ENCODE measurements around the gene DPH2. TPM values are rescaled to one million over a fixed set of nuclear protein-coding genes. Genes with fewer than 3 reads are reported as not detected.

DPH2 gene
- polyA plus RNA-seq, 1 donor from 2014 or later = 26.0 TPM

- Histone ChIP-seq H3F3A (ENCODE audit: insufficient read depth, low read length, poor library complexity, severe bottlenecking) (no peaks in the 10 kb centered on the region), H3K79me2 (replicated peaks; ENCODE audit: insufficient read depth, low read length) (no peaks in the 10 kb centered on the region), H3K36me3 (ENCODE audit: insufficient read depth, low read length) (no peaks in the 10 kb centered on the region), H3K27ac (ENCODE audit: low read length) (no peak overlapping the region), H3K4me2 (ENCODE audit: low read length) (no peak overlapping the region), H3K4me3 (ENCODE audit: low read length) (no peak overlapping the region), H3K27me3 (ENCODE audit: insufficient read depth, low read depth, low read length) (no peaks in the 10 kb centered on the region), H3K9me2 (ENCODE audit: insufficient read depth, low read length) (no peaks in the 10 kb centered on the region), H2AFZ (ENCODE audit: low read depth, low read length) (no peak overlapping the region), H4K20me1 (ENCODE audit: insufficient read depth) (no peaks in the 10 kb centered on the region), H3K9me3 (ENCODE audit: low read length) (no peaks in the 10 kb centered on the region), H3K9ac (ENCODE audit: low read length) (no peak overlapping the region)
- TF ChIP-seq RAD21 (conservative IDR thresholded peaks at IDR 0.05) = no peak
- TF ChIP-seq EZH2 (IDR thresholded peaks at IDR 0.05; ENCODE audit: borderline replicate concordance, insufficient read depth, low read length, poor library complexity, severe bottlenecking) = no peak
- no peak for TF ChIP-seq MXI1 (conservative IDR thresholded peaks at IDR 0.05; ENCODE audit: poor library complexity, severe bottlenecking)
- TF ChIP-seq REST (IDR thresholded peaks at IDR 0.05; ENCODE audit: borderline replicate concordance) = no peak
- no peak for TF ChIP-seq CTCF (IDR thresholded peaks at IDR 0.05; ENCODE audit: poor library complexity, severe bottlenecking)
- TF ChIP-seq SMC3 (conservative IDR thresholded peaks at IDR 0.05; ENCODE audit: poor library complexity) = no peak
Observed at GRCh38 chr1:44021156-44021555, 51.3 kb downstream of the DPH2 start.

- no peak overlapping the region for H3K27ac ChIP-seq (ENCODE audit: low read length)
- H3K27me3 ChIP-seq (ENCODE audit: insufficient read depth, low read depth, low read length) = no peaks in the 10 kb centered on the region
- no peaks in the 10 kb centered on the region for H3K9me2 ChIP-seq (ENCODE audit: insufficient read depth, low read length)
- no peaks in the 10 kb centered on the region for H3K79me2 ChIP-seq (replicated peaks; ENCODE audit: insufficient read depth, low read length)
- H2AFZ ChIP-seq (ENCODE audit: low read depth, low read length) = no peak overlapping the region
- no peak overlapping the region for H3K4me2 ChIP-seq (ENCODE audit: low read length)
- no peak for TF ChIP-seq SMC3 (conservative IDR thresholded peaks at IDR 0.05; ENCODE audit: poor library complexity)
- TF ChIP-seq EZH2 (IDR thresholded peaks at IDR 0.05; ENCODE audit: borderline replicate concordance, insufficient read depth, low read length, poor library complexity, severe bottlenecking) = no peak
- no peak for TF ChIP-seq EP300 (conservative IDR thresholded peaks at IDR 0.05; ENCODE audit: poor library complexity, severe bottlenecking)
- no peak for TF ChIP-seq RAD21 (conservative IDR thresholded peaks at IDR 0.05)
- TF ChIP-seq TAF1 (IDR thresholded peaks at IDR 0.05; ENCODE audit: low read depth) = no peak
- TF ChIP-seq CTCF (IDR thresholded peaks at IDR 0.05; ENCODE audit: poor library complexity, severe bottlenecking) = no peak
- TF ChIP-seq MXI1 (conservative IDR thresholded peaks at IDR 0.05; ENCODE audit: poor library complexity, severe bottlenecking) = no peak
- TF ChIP-seq POLR2AphosphoS5 (IDR thresholded peaks at IDR 0.05) = no peak
- H3F3A ChIP-seq (ENCODE audit: insufficient read depth, low read length, poor library complexity, severe bottlenecking) = no peaks in the 10 kb centered on the region
- H4K20me1 ChIP-seq (ENCODE audit: insufficient read depth) = no peaks in the 10 kb centered on the region
- H3K9me3 ChIP-seq (ENCODE audit: low read length) = no peaks in the 10 kb centered on the region
- no peaks in the 10 kb centered on the region for H3K36me3 ChIP-seq (ENCODE audit: insufficient read depth, low read length)
- H3K4me3 ChIP-seq (ENCODE audit: low read length) = no peak overlapping the region
- no peak overlapping the region for H3K9ac ChIP-seq (ENCODE audit: low read length)
Observed at GRCh38 chr1:44021581-44022321, 51.9 kb downstream of the DPH2 start.

Other genes with a start within 250 kb of the DPH2 start
- 1.4 and 2.2 TPM in 2 replicates for gene ARTN, start 36.2 kb upstream of the DPH2 start, polyA plus RNA-seq
- gene IPO13, start 23.1 kb upstream of the DPH2 start, polyA plus RNA-seq = 29.8 and 38.4 TPM in 2 replicates
- gene ATP6V0B, start 5.0 kb downstream of the DPH2 start, polyA plus RNA-seq = 580 and 705 TPM in 2 replicates
- gene B4GALT2, start 9.2 kb downstream of the DPH2 start, polyA plus RNA-seq = 129 and 147 TPM in 2 replicates
- gene CCDC24, start 21.6 kb downstream of the DPH2 start, polyA plus RNA-seq = 16.3 and 16.5 TPM in 2 replicates
- gene SLC6A9, start 61.5 kb downstream of the DPH2 start, polyA plus RNA-seq = 1.3 and 1.6 TPM in 2 replicates
- gene KLF17, start 148.8 kb downstream of the DPH2 start, polyA plus RNA-seq = not detected in 2 replicates
- not detected in 2 replicates for gene KLF18, start 171.6 kb downstream of the DPH2 start, polyA plus RNA-seq
- 46.4 and 55.6 TPM in 2 replicates for gene DMAP1, start 243.5 kb downstream of the DPH2 start, polyA plus RNA-seq